Lower lobe of right lung (tissue), 2 donors: ENCODE data around the gene NFATC1. TPM values are rescaled to one million over a fixed set of nuclear protein-coding genes. Genes with fewer than 3 reads are reported as not detected.
A peak's percentile ranks its signal among the peaks of the same experiment; 100 is the strongest.

Experiments used
- ATAC-seq, 2 donors: fragments of 200-7000 bp; cut with Tn5 transposase; one replicate each; pipeline ENCODE4 v1.9.1; 2020 to 2022; ENCODE audit warnings: mild to moderate bottlenecking in 2 of 2, moderate library complexity in 2 of 2
- DNase-seq: peaks from one replicate; pipeline ENCODE4 v3.0.0-alpha.2; 2020
- H3K27ac ChIP-seq: fragments of 200-600 bp; one replicate; pipeline ENCODE4 v1.8.0; 2022
- H3K27me3 ChIP-seq: fragments of 200-600 bp; one replicate; pipeline ENCODE4 v1.8.0; 2022; ENCODE audit warnings: low read depth
- H3K36me3 ChIP-seq: fragments of 200-600 bp; one replicate; pipeline ENCODE4 v1.8.0; 2022; ENCODE audit warnings: mild to moderate bottlenecking
- H3K4me1 ChIP-seq: fragments of 200-600 bp; one replicate; pipeline ENCODE4 v1.8.0; 2022
- H3K4me3 ChIP-seq: fragments of 200-600 bp; one replicate; pipeline ENCODE4 v1.8.0; 2022; ENCODE audit warnings: mild to moderate bottlenecking
- H3K9me3 ChIP-seq: fragments of 200-600 bp; one replicate; pipeline ENCODE4 v1.8.0; 2022
- CTCF ChIP-seq: fragments of 200-600 bp; IDR thresholded peaks from one replicate; pipeline ENCODE4 v1.8.0; 2022; ENCODE audit warnings: antibody characterized with exemption, mild to moderate bottlenecking
- intact Hi-C: fragments of 100-400 bp; cut with DNase I; formaldehyde crosslinking; loops from one replicate; pipeline ENCODE4 v1.11.0; 2022
- total RNA-seq: library from RNA; stranded (reverse); fragmentation: NEBNext Ultra II Directional; extraction: Animal tissue kit (Norgen Biotek cat#: 25700); gene quantifications from one replicate; pipeline ENCODE4 v1.2.1, GENCODE V29; 2021
- donor health status: DM: no; HTN: yes; CAD: no; lungs with severe emphysema.

The NFATC1 gene
- total RNA-seq, 1 donor from 2014 or later: 21.4 TPM

- ATAC-seq: peak; percentile 20 to 54
- DNase-seq: peak; percentile 47
- H3K9me3 ChIP-seq: no peaks in the 10 kb centered on the region
- peaks cover 8% of the 10 kb centered on the region for H3K27me3 ChIP-seq
- peaks cover 13% of the 10 kb centered on the region for H3K4me1 ChIP-seq
- intact Hi-C loops: loop anchor here (10.0 kb wide), 1 partner anchor 144 kb away; no protein-coding TSS in a partner anchor
- H3K4me3 ChIP-seq: no peak overlapping the region
- no peak overlapping the region for H3K27ac ChIP-seq
- TF ChIP-seq CTCF: peak; percentile 90
- peaks cover 26% of the 10 kb centered on the region for H3K36me3 ChIP-seq
Observed at GRCh38 chr18:79528846-79529245, 133.1 kb downstream of the NFATC1 start.

GRCh38 chr18:79529296-79529695 is 133.6 kb downstream of the NFATC1 start:
- no peaks in the 10 kb centered on the region for H3K9me3 ChIP-seq
- ATAC-seq: no peak
- H3K27me3 ChIP-seq: peaks cover 8% of the 10 kb centered on the region
- DNase-seq: peak; percentile 14
- TF ChIP-seq CTCF: no peak
- no peak overlapping the region for H3K27ac ChIP-seq
- H3K4me1 ChIP-seq: peaks cover 13% of the 10 kb centered on the region
- H3K36me3 ChIP-seq: peaks cover 26% of the 10 kb centered on the region
- intact Hi-C loops: loop anchor here (10.0 kb wide), 1 partner anchor 144 kb away; no protein-coding TSS in a partner anchor
- no peak overlapping the region for H3K4me3 ChIP-seq

GRCh38 chr18:79529991-79530390 is 134.3 kb downstream of the NFATC1 start:
- Histone ChIP-seq H3K36me3 (peaks cover 26% of the 10 kb centered on the region), H3K27ac (no peak overlapping the region), H3K27me3 (peaks cover 8% of the 10 kb centered on the region), H3K4me3 (no peak overlapping the region), H3K4me1 (peaks cover 13% of the 10 kb centered on the region), H3K9me3 (no peaks in the 10 kb centered on the region)
- ATAC-seq (no peak), DNase-seq (peak; percentile 38)
- intact Hi-C loops: loop anchor here (10.0 kb wide), 1 partner anchor 145 kb away; no protein-coding TSS in a partner anchor
- TF ChIP-seq CTCF: no peak

- intact Hi-C loops: no loop called here
- ATAC-seq: no peak
- peaks cover 8% of the 10 kb centered on the region for H3K27me3 ChIP-seq
- peaks cover 9% of the 10 kb centered on the region for H3K4me1 ChIP-seq
- peaks cover 26% of the 10 kb centered on the region for H3K36me3 ChIP-seq
- no peak overlapping the region for H3K4me3 ChIP-seq
- no peaks in the 10 kb centered on the region for H3K9me3 ChIP-seq
- no peak overlapping the region for H3K27ac ChIP-seq
- TF ChIP-seq CTCF: no peak
- peak; percentile 23 for DNase-seq
Observed at GRCh38 chr18:79530821-79531220, 135.1 kb downstream of the NFATC1 start.

- no peak for TF ChIP-seq CTCF
Observed at GRCh38 chr18:79531386-79531785, 135.7 kb downstream of the NFATC1 start.

More at GRCh38 chr18:79531386-79531785, 135.7 kb downstream of the NFATC1 start:
- peaks cover 26% of the 10 kb centered on the region for H3K36me3 ChIP-seq
- intact Hi-C loops: no loop called here
- peaks cover 3% of the 10 kb centered on the region for H3K4me1 ChIP-seq
- H3K27ac ChIP-seq: no peak overlapping the region
- H3K9me3 ChIP-seq: no peaks in the 10 kb centered on the region
- no peak overlapping the region for H3K4me3 ChIP-seq
- H3K27me3 ChIP-seq: peaks cover 8% of the 10 kb centered on the region
- no peak for ATAC-seq
- peak; percentile 21 for DNase-seq
